ENCODE data around the gene CFC1B.
"Not testable (repeated sequence)": the region's sequence is repeated elsewhere in the genome, so short reads cannot be mapped to it uniquely, and the experiment has no call there.

Gene CFC1B

GRCh38 chr2:130520992-130521391 lies at the start of gene CFC1B:
Gene CFC1B, plus strand, starts transcription at chr2:130521222. Its CDS starts 263 bp downstream, at chr2:130521485.
- not testable (repeated sequence) for DNase-seq (ENCODE audit: low spot score)

GRCh38 chr2:130491073-130491472 lies 29.9 kb upstream of the CFC1B start:
- not testable (repeated sequence) for DNase-seq (ENCODE audit: low spot score)

- DNase-seq (ENCODE audit: low spot score), result not testable (repeated sequence)
Measured at GRCh38 chr2:130509228-130509627, 11.8 kb upstream of the CFC1B start, which contains the start of gene POTEI. Gene POTEI, minus strand, starts transcription at chr2:130509328. Its CDS starts 93 bp downstream, at chr2:130509235.

GRCh38 chr2:130510807-130511746 lies 9.9 kb upstream of the CFC1B start:
- DNase-seq (ENCODE audit: low spot score), result not testable (repeated sequence)

GRCh38 chr2:130511747-130512451 lies 9.1 kb upstream of the CFC1B start:
- not testable (repeated sequence) for DNase-seq (ENCODE audit: low spot score)

GRCh38 chr2:130518516-130519106 lies 2.4 kb upstream of the CFC1B start:
- not testable (repeated sequence) for DNase-seq (ENCODE audit: low spot score)

- DNase-seq (ENCODE audit: low spot score), result not testable (repeated sequence)
Measured at GRCh38 chr2:130522390-130522789, 1.4 kb downstream of the CFC1B start.

- DNase-seq (ENCODE audit: low spot score), result not testable (repeated sequence)
Measured at GRCh38 chr2:130527365-130527967, 6.4 kb downstream of the CFC1B start.

- not testable (repeated sequence) for DNase-seq (ENCODE audit: low spot score)
Measured at GRCh38 chr2:130529545-130529944, 8.5 kb downstream of the CFC1B start.

- DNase-seq (ENCODE audit: low spot score), result not testable (repeated sequence)
Measured at GRCh38 chr2:130530212-130530611, 9.2 kb downstream of the CFC1B start.

- DNase-seq (ENCODE audit: low spot score), result not testable (repeated sequence)
Measured at GRCh38 chr2:130531225-130531624, 10.2 kb downstream of the CFC1B start.

GRCh38 chr2:130531672-130532071 lies 10.7 kb downstream of the CFC1B start:
- DNase-seq (ENCODE audit: low spot score), result not testable (repeated sequence)

- DNase-seq (ENCODE audit: low spot score), result not testable (repeated sequence)
Measured at GRCh38 chr2:130536654-130537053, 15.6 kb downstream of the CFC1B start.

- not testable (repeated sequence) for DNase-seq (ENCODE audit: low spot score)
Measured at GRCh38 chr2:130538271-130538670, 17.2 kb downstream of the CFC1B start.

- DNase-seq (ENCODE audit: low spot score), result not testable (repeated sequence)
Measured at GRCh38 chr2:130542789-130543188, 21.8 kb downstream of the CFC1B start.

- not testable (repeated sequence) for DNase-seq (ENCODE audit: low spot score)
Measured at GRCh38 chr2:130543785-130544528, 22.9 kb downstream of the CFC1B start.

GRCh38 chr2:130544978-130545377 lies 24.0 kb downstream of the CFC1B start:
- DNase-seq (ENCODE audit: low spot score), result not testable (repeated sequence)

GRCh38 chr2:130548418-130548817 lies 27.4 kb downstream of the CFC1B start:
- not testable (repeated sequence) for DNase-seq (ENCODE audit: low spot score)

- DNase-seq (ENCODE audit: low spot score), result not testable (repeated sequence)
Measured at GRCh38 chr2:130549475-130549874, 28.5 kb downstream of the CFC1B start.

GRCh38 chr2:130554178-130554577 lies 33.2 kb downstream of the CFC1B start:
- not testable (repeated sequence) for DNase-seq (ENCODE audit: low spot score)

- DNase-seq (ENCODE audit: low spot score), result not testable (repeated sequence)
Measured at GRCh38 chr2:130556441-130556840, 35.4 kb downstream of the CFC1B start.

All from hepatic stellate cell (primary cell).